ENCODE measurements around the gene ZNF697. TPM values are rescaled to one million over a fixed set of nuclear protein-coding genes. Genes with fewer than 3 reads are reported as not detected.
"Not testable (repeated sequence)": the region's sequence is repeated elsewhere in the genome, so short reads cannot be mapped to it uniquely, and the experiment has no call there.

The ZNF697 gene
- total and polyA plus RNA-seq, 5 experiments from 2014 or later = 0.08 TPM; not detected in 4

GRCh38 chr1:119617751-119618691, 30.0 kb downstream of the ZNF697 start:
- ATAC-seq (no peak), DNase-seq (no peak)
- Mint-ChIP-seq H3K27ac (no peak overlapping the region), H3K4me1 (no peaks in the 10 kb centered on the region), H3K4me3 (no peak overlapping the region), H3K36me3 (no peaks in the 10 kb centered on the region), H3K27me3 (peaks cover 0 to 7% (median 0%) of the 10 kb centered on the region in 5 donors), H3K9me3 (peaks cover 0 to 2% (median 0%) of the 10 kb centered on the region in 9 donors)
- POLR2A ChIA-PET = no interaction called here

DNA sequence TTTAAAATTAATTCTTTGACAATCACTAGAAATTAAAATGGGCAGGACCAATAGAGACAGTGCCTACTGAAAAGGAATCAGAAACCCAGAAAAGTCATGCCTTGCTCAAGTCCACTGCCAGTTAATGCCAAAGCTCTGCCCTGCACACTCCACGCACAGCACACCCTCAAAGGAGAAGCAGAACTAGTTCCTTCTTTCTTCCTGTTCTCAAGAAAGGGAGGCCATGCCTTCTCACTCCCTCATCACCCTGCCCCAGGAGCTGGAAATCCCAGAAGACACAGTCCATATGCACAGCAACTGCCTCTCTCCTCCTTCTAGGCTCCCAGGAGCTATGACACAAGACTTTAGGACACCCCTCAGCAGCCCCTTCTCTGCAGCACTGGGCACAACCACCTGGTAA, 31.3 kb downstream of the ZNF697 start:
- H3K27ac Mint-ChIP-seq, H3K36me3 Mint-ChIP-seq, H3K4me1 Mint-ChIP-seq, ATAC-seq, H3K4me3 Mint-ChIP-seq, POLR2A ChIA-PET, DNase-seq, H3K9me3 Mint-ChIP-seq: not testable (repeated sequence)
- H3K27me3 Mint-ChIP-seq = peaks cover 0 to 11% (median 0%) of the 10 kb centered on the region in 5 donors

DNA sequence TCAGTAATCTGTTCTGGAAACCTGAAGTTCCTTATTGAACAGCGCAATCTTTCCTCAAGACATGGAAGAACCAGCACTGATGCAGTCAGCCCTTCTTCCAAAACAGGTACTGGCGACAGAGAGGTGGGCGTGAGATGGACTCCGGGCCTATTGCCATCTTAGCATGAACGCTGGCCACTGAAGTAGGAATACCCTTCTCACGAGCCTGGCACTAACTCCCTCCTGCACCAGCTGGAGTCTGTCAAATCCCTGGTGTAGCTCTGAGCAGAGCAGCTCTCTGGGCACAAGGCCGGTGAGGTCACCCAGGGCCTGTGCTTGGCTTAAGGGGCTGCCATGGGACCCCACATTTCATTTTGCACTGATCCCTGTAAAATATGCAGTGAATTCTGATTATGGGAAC, 33.0 kb downstream of the ZNF697 start:
- DNase-seq, H3K27ac Mint-ChIP-seq, H3K4me3 Mint-ChIP-seq, H3K4me1 Mint-ChIP-seq, H3K36me3 Mint-ChIP-seq, POLR2A ChIA-PET, ATAC-seq, H3K9me3 Mint-ChIP-seq: not testable (repeated sequence)
- peaks cover under 1 to 18% (median 5%) of the 10 kb centered on the region in 5 donors for H3K27me3 Mint-ChIP-seq

DNA sequence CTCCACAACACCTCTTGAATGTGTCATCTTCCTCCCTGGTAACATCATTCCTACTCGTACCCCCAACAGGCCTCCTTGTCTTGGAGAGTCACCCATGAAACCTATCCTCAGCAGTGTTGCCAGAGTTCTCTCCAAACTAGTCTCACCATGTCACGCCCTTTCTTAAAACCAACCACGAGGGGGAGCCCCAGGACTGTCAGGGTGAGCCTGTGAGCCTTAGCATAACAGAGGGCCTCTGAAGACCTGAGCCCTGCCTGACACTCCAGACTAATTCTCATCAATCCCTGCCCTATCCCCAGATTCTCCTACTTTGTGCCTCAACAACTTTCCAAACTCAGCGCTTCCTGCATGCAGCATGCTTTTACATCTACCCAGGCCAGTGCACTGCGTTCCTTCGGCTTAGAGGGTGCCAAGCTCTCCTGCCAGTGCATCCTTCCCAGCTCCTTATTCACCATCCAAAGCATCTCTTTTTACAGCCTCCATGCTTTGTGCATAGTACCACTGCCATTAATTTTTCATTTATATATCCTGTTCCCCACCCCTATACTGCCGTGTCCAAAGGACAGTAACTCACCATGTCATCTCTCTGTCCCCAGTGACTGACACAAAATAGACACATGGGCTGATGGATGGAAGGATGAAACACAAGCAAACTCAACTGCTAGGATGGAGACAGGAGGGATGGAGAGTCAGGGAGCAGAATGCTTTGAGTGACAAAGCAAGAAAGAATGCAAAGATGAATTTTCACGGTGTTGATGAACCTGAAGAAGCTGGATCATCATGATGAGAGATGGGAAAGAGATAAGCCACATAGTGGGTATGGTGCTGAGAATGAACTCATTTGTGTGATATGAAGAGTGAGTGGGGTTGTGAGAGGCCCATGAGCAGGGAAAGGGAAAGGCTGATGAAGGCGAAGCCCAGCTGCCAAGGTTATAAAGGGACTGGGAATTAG, 34.0 kb downstream of the ZNF697 start:
- no peaks in the 10 kb centered on the region for H3K36me3 Mint-ChIP-seq
- no peaks in the 10 kb centered on the region for H3K9me3 Mint-ChIP-seq
- H3K4me3 Mint-ChIP-seq = no peak overlapping the region
- POLR2A ChIA-PET = no interaction called here
- H3K27ac Mint-ChIP-seq = no peak overlapping the region
- peaks cover 5 to 18% (median 5%) of the 10 kb centered on the region in 5 donors for H3K27me3 Mint-ChIP-seq
- peaks cover 0 to 2% (median 0%) of the 10 kb centered on the region in 4 donors for H3K4me1 Mint-ChIP-seq
- DNase-seq (peak; percentile 22 to 82 (median 52)), ATAC-seq (peak; percentile 63 to 69)

- Mint-ChIP-seq H3K27ac (no peak overlapping the region), H3K4me1 (peaks cover 0 to 2% (median under 1%) of the 10 kb centered on the region in 4 donors), H3K9me3 (no peaks in the 10 kb centered on the region), H3K36me3 (no peaks in the 10 kb centered on the region), H3K27me3 (peaks cover 10 to 13% (median 10%) of the 10 kb centered on the region in 5 donors), H3K4me3 (no peak overlapping the region)
- no peak for ATAC-seq
- DNase-seq = peak; percentile 5 to 72 (median 33)
- POLR2A ChIA-PET = no interaction called here
Measured at GRCh38 chr1:119611701-119612113, 36.4 kb downstream of the ZNF697 start.

GRCh38 chr1:119608816-119609215, 39.2 kb downstream of the ZNF697 start:
- H3K4me1 Mint-ChIP-seq, H3K4me3 Mint-ChIP-seq, H3K9me3 Mint-ChIP-seq, DNase-seq, POLR2A ChIA-PET, H3K27ac Mint-ChIP-seq, ATAC-seq, H3K36me3 Mint-ChIP-seq: not testable (repeated sequence)
- H3K27me3 Mint-ChIP-seq = peaks cover 17 to 41% (median 27%) of the 10 kb centered on the region in 5 donors

DNA sequence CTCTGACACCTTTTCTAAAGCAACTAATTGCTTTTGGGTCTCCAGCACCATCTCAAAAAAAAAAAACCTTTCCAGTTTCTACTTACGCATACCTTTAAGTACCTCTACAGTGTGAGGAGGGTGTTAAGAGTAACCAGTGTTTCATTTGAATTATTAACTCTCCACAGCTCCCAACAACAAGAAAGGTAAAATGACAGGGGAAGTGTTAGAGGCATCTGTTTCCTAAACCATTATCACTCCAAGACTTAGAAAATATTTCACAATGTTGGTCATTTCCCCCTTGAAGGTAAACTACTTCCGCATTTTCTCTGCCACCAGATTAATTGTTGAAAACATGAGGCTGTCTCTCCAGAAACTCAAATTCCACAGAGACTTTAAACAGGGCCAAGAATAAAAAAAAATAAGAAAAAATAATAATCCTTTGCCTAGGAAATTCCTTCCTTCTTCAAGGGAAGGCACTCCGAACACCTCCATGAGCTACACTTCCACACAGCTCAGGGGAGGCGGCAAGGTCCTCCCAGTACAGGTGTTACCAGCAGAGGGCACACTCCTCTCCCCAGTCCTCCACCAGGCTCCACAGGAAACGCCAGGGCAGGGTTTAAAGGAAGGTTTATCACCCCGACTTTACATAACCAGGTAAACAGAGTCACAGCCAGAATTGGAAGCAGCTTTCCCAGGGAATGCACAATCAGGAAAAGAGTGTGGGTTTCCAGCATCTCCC, 40.8 kb downstream of the ZNF697 start:
- H3K4me1 Mint-ChIP-seq, H3K4me3 Mint-ChIP-seq, H3K9me3 Mint-ChIP-seq, DNase-seq, POLR2A ChIA-PET, H3K27ac Mint-ChIP-seq, H3K36me3 Mint-ChIP-seq, ATAC-seq: not testable (repeated sequence)
- peaks cover 17 to 42% (median 32%) of the 10 kb centered on the region in 5 donors for H3K27me3 Mint-ChIP-seq

GRCh38 chr1:119606394-119606793, 41.7 kb downstream of the ZNF697 start:
- Mint-ChIP-seq H3K4me1 (peaks cover 0 to 4% (median 0%) of the 10 kb centered on the region in 4 donors), H3K27me3 (peaks cover 17 to 42% (median 32%) of the 10 kb centered on the region in 5 donors), H3K27ac (no peak overlapping the region), H3K36me3 (no peaks in the 10 kb centered on the region), H3K4me3 (no peak overlapping the region), H3K9me3 (no peaks in the 10 kb centered on the region)
- POLR2A ChIA-PET = no interaction called here
- DNase-seq (no peak), ATAC-seq (no peak)

DNA sequence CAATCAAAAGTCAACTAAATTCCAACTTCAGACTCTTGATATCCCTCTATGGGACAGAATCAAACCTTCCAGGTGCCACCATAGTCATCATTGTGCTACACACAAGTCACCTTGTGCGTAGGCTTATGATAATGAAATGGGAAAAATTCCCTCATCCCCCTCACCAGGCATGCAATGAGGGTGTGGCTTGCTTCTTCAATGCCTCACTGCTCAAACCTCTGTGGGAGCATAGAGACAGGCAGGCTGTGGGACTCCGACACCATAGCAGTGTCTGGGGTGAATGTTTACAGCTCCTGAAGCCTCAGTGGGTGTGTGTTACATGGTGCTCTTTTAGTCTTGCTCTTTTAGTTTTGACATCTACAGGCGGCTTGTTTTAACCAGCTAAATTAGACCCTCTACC, 42.4 kb downstream of the ZNF697 start:
- Mint-ChIP-seq H3K36me3 (no peaks in the 10 kb centered on the region), H3K27me3 (peaks cover 14 to 44% (median 35%) of the 10 kb centered on the region in 5 donors), H3K27ac (no peak overlapping the region), H3K4me1 (peaks cover 0 to 4% (median 0%) of the 10 kb centered on the region in 4 donors), H3K4me3 (no peak overlapping the region), H3K9me3 (no peaks in the 10 kb centered on the region)
- POLR2A ChIA-PET = no interaction called here
- ATAC-seq (no peak), DNase-seq (no peak)

GRCh38 chr1:119605080-119605479, 43.0 kb downstream of the ZNF697 start:
- POLR2A ChIA-PET, H3K36me3 Mint-ChIP-seq, H3K4me1 Mint-ChIP-seq, H3K9me3 Mint-ChIP-seq, H3K27ac Mint-ChIP-seq, H3K4me3 Mint-ChIP-seq, ATAC-seq, DNase-seq: not testable (repeated sequence)
- H3K27me3 Mint-ChIP-seq = peaks cover 13 to 41% (median 32%) of the 10 kb centered on the region in 5 donors

GRCh38 chr1:119603695-119604094, 44.4 kb downstream of the ZNF697 start:
- peaks cover 0 to 4% (median 0%) of the 10 kb centered on the region in 4 donors for H3K4me1 Mint-ChIP-seq
- ATAC-seq = no peak
- H3K36me3 Mint-ChIP-seq = no peaks in the 10 kb centered on the region
- H3K9me3 Mint-ChIP-seq = no peaks in the 10 kb centered on the region
- no peak overlapping the region for H3K27ac Mint-ChIP-seq
- H3K27me3 Mint-ChIP-seq = peaks cover 13 to 41% (median 30%) of the 10 kb centered on the region in 5 donors
- H3K4me3 Mint-ChIP-seq = no peak overlapping the region
- no peak for DNase-seq
- POLR2A ChIA-PET = no interaction called here

DNA sequence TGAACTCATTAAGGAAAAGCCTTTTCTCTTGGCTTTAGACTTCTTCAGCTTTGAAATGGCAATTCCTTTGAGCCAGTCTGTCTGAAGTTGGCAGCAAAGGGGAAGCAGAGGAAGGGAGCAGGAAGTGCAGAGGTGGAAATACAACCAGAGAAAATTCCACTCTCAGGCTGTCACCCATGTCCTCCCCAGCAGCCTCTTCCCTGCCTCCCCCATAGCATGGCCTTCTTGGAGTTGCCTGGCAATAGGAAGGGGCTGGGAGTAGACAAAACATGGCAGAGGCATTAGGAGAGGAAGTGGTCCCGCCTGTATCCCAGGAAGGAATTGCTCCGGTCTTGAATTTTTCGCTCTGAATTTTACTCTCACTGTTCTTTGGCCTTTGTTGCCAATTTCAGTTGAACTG, 44.8 kb downstream of the ZNF697 start:
- H3K9me3 Mint-ChIP-seq, H3K27ac Mint-ChIP-seq, H3K4me3 Mint-ChIP-seq, H3K36me3 Mint-ChIP-seq, ATAC-seq, H3K4me1 Mint-ChIP-seq, DNase-seq, POLR2A ChIA-PET: not testable (repeated sequence)
- H3K27me3 Mint-ChIP-seq = peaks cover 13 to 41% (median 29%) of the 10 kb centered on the region in 5 donors

Data from naive thymus-derived CD8-positive, alpha-beta T cell (primary cell).